H9 (cell line): ENCODE measurements around the gene SESN2. TPM values are rescaled to one million over a fixed set of nuclear protein-coding genes. Genes with fewer than 3 reads are reported as not detected.
A peak's percentile ranks its signal among the peaks of the same experiment; 100 is the strongest.

Experiments
- DNase-seq: peaks from one replicate; pipeline ENCODE4 v3.0.0-alpha.2; 2017
- H2AFZ ChIP-seq: one replicate; pipeline ENCODE4 v1.6.1; 2013; ENCODE audit warnings: mild to moderate bottlenecking, low read length, control low read depth, moderate library complexity
- H2AK5ac ChIP-seq: 2 replicates; pipeline ENCODE4 v1.6.1; 2013; ENCODE audit warnings: low read length, control low read depth, mixed read lengths; ENCODE audit not compliant: insufficient read length
- H2BK120ac ChIP-seq: one replicate; pipeline ENCODE4 v1.6.1; 2013; ENCODE audit warnings: low read depth, mild to moderate bottlenecking, low read length, control low read depth, inconsistent platforms; ENCODE audit not compliant: poor library complexity, severe bottlenecking
- H2BK12ac ChIP-seq: 2 replicates; pipeline ENCODE4 v1.6.1; 2013; ENCODE audit warnings: low read length, control low read depth, mixed read lengths, low read depth; ENCODE audit not compliant: insufficient read length
- H2BK15ac ChIP-seq: 2 replicates; pipeline ENCODE4 v1.6.1; 2013; ENCODE audit warnings: low read depth, low read length, control low read depth
- H2BK20ac ChIP-seq: one replicate; pipeline ENCODE4 v1.6.1; 2013; ENCODE audit warnings: low read depth, mild to moderate bottlenecking, low read length, control low read depth, inconsistent platforms; ENCODE audit not compliant: poor library complexity, severe bottlenecking
- H2BK5ac ChIP-seq: 2 replicates; pipeline ENCODE4 v1.6.1; 2013; ENCODE audit warnings: low read length, control low read depth, mixed read lengths; ENCODE audit not compliant: insufficient read length
- H3K14ac ChIP-seq: 2 replicates; pipeline ENCODE4 v1.6.1; 2013; ENCODE audit warnings: low read length, control low read depth; ENCODE audit not compliant: insufficient read depth
- H3K18ac ChIP-seq: 2 replicates; pipeline ENCODE4 v1.6.1; 2013; ENCODE audit warnings: low read depth, mild to moderate bottlenecking, mixed read lengths, low read length, control low read depth; ENCODE audit not compliant: insufficient read length
- H3K23ac ChIP-seq: 2 replicates; pipeline ENCODE4 v1.6.1; 2013; ENCODE audit warnings: low read length, control low read depth, mixed read lengths, low read depth; ENCODE audit not compliant: insufficient read length
- H3K23me2 ChIP-seq: 2 replicates; pipeline ENCODE4 v1.6.1; 2013; ENCODE audit warnings: low read depth, mild to moderate bottlenecking, mixed read lengths, low read length, control low read depth; ENCODE audit not compliant: insufficient read length, poor library complexity, severe bottlenecking
- H3K27ac ChIP-seq: 2 replicates; pipeline ENCODE4 v1.5.1; 2013; ENCODE audit warnings: low read length, control low read depth, mixed read lengths, low read depth; ENCODE audit not compliant: insufficient read length
- H3K27me3 ChIP-seq: 2 replicates; pipeline ENCODE4 v1.6.1; 2013; ENCODE audit warnings: low read length, control low read depth, inconsistent platforms; ENCODE audit not compliant: insufficient read depth
- H3K4ac ChIP-seq: 2 replicates; pipeline ENCODE4 v1.6.1; 2013; ENCODE audit warnings: low read depth, mild to moderate bottlenecking, control low read depth, inconsistent platforms, low read length, moderate library complexity
- H3K4me1 ChIP-seq: 2 replicates; pipeline ENCODE4 v1.6.1; 2013; ENCODE audit warnings: low read length, control low read depth, inconsistent platforms; ENCODE audit not compliant: insufficient read depth
- H3K4me2 ChIP-seq: 2 replicates; pipeline ENCODE4 v1.6.1; 2013; ENCODE audit warnings: low read length, control low read depth, mixed read lengths; ENCODE audit not compliant: insufficient read length, insufficient read depth
- H3K56ac ChIP-seq: 2 replicates; pipeline ENCODE4 v1.6.1; 2013; ENCODE audit warnings: low read depth, mild to moderate bottlenecking, mixed read lengths, low read length, control low read depth; ENCODE audit not compliant: insufficient read length
- H3K79me1 ChIP-seq: 2 replicates; pipeline ENCODE4 v1.6.1; 2013; ENCODE audit warnings: low read depth, mild to moderate bottlenecking, moderate library complexity, low read length, control low read depth, inconsistent platforms; ENCODE audit not compliant: insufficient read depth, poor library complexity, severe bottlenecking
- H3K79me2 ChIP-seq: 2 replicates; pipeline ENCODE4 v1.6.1; 2013; ENCODE audit warnings: low read length, control low read depth, inconsistent platforms; ENCODE audit not compliant: insufficient read depth
- H3K9ac ChIP-seq: 2 replicates; pipeline ENCODE4 v1.6.1; 2013; ENCODE audit warnings: low read length, control low read depth, mixed read lengths; ENCODE audit not compliant: insufficient read length; ENCODE audit errors: extremely low read depth
- H3K9me3 ChIP-seq: one replicate; pipeline ENCODE4 v1.6.1; 2013; ENCODE audit warnings: low read depth, low read length, inconsistent platforms; ENCODE audit not compliant: control insufficient read depth
- H3T11ph ChIP-seq: one replicate; pipeline ENCODE4 v1.6.1; 2013; ENCODE audit warnings: mild to moderate bottlenecking, low read length, control low read depth, inconsistent platforms
- H4K20me1 ChIP-seq: one replicate; pipeline ENCODE4 v1.6.1; 2013; ENCODE audit not compliant: control insufficient read depth, insufficient read length, insufficient read depth
- H4K5ac ChIP-seq: 2 replicates; pipeline ENCODE4 v1.6.1; 2013; ENCODE audit warnings: low read depth, mild to moderate bottlenecking, mixed read lengths, low read length, control low read depth; ENCODE audit not compliant: insufficient read length
- H4K8ac ChIP-seq: replicated peaks from 2 replicates; pipeline ENCODE4 v1.6.1; 2013; ENCODE audit warnings: low read length, control low read depth, mixed read lengths, low read depth; ENCODE audit not compliant: insufficient read length
- H4K91ac ChIP-seq: 2 replicates; pipeline ENCODE4 v1.6.1; 2013; ENCODE audit warnings: low read depth, mild to moderate bottlenecking, moderate library complexity, mixed read lengths, low read length, control low read depth; ENCODE audit not compliant: insufficient read length
- H3K27ac Mint-ChIP-seq, 3 experiments: 2 replicates in 2 of 3; 3 replicates in 1 of 3; pipeline ENCODE4 v1.8.0; 2020 to 2021; ENCODE audit warnings: mixed read lengths in 3 of 3, mild to moderate bottlenecking in 1 of 3, moderate library complexity in 1 of 3
- H3K27me3 Mint-ChIP-seq: 2 replicates; pipeline ENCODE4 v1.8.0; 2021; ENCODE audit warnings: low read depth, mild to moderate bottlenecking, moderate library complexity, mixed read lengths
- H3K36me3 Mint-ChIP-seq, 3 experiments: 2 replicates in 2 of 3; 3 replicates in 1 of 3; pipeline ENCODE4 v1.8.0; 2020 to 2021; ENCODE audit warnings: low read depth in 3 of 3, mixed read lengths in 3 of 3; ENCODE audit not compliant: insufficient read depth in 1 of 3
- H3K4me1 Mint-ChIP-seq, 2 experiments: 2 replicates each; pipeline ENCODE4 v1.8.0; 2020; ENCODE audit warnings: mixed read lengths in 2 of 2
- H3K4me3 Mint-ChIP-seq, 2 experiments: 2 replicates in 1 of 2; 3 replicates in 1 of 2; pipeline ENCODE4 v1.8.0; 2020 to 2021; ENCODE audit warnings: mild to moderate bottlenecking in 2 of 2, mixed read lengths in 2 of 2, moderate library complexity in 1 of 2
- H3K9me3 Mint-ChIP-seq, 2 experiments: 2 replicates in 1 of 2; 3 replicates in 1 of 2; pipeline ENCODE4 v1.8.0; 2020; ENCODE audit warnings: mild to moderate bottlenecking in 2 of 2, mixed read lengths in 2 of 2, moderate library complexity in 1 of 2
- WGBS: extraction: QIAGEN DNeasy Blood & Tissue Kit; methylation state at CpG from one replicate; pipeline ENCODE4 v1.1.7; 2013; ENCODE audit warnings: missing lambda C conversion rate, low lambda C conversion rate, mixed read lengths; ENCODE audit not compliant: insufficient read length; ENCODE audit errors: extremely low coverage; 5-methylcytosine and 5-hydroxymethylcytosine counted together
- total RNA-seq: library from RNA; stranded (reverse); gene quantifications from 2 replicates; pipeline ENCODE4 v1.2.1, GENCODE V29; 2021
- TF ChIP-seq, protein P1 (sequence below): fragments of 200-600 bp; sonication (generic); conservative IDR thresholded peaks from 3 replicates; pipeline ENCODE4 v1.8.0; 2021; ENCODE audit warnings: antibody characterized with exemption, mild to moderate bottlenecking

The SESN2 gene
- total RNA-seq, 1 experiment from 2014 or later = 24.6 TPM

DNA sequence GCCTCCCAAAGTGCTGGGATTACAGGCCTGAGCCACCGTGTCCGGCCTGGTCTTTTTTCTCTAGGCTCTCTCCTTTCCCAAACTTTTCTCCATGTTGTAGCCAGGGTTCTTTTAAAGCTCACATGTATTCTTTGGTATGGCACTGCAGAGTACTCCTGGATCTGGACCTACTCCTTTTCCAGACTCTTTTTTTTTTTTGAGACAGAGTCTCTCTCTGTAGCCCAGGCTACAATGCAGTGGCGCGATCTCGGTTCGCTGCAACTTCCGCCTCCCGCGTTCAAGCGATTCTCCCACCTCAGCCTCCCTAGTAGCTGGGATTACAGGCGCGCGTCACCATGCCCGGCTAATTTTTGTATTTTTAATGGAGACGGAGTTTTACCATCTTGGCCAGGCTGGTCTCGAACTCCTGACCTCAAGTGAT, 68.9 kb downstream of the SESN2 start:
- Mint-ChIP-seq H3K27me3 (no peaks in the 10 kb centered on the region), H3K27ac (peak overlapping the region; percentile 88 to 99 (median 99); a peak in 5 of 7 replicates), H3K4me3 (peak overlapping the region; percentile 89 to 92), H3K36me3 (peaks cover 3 to 24% (median 21%) of the 10 kb centered on the region in 3 experiments; a peak in 5 of 7 replicates), H3K9me3 (no peaks in the 10 kb centered on the region; a peak in 1 of 5 replicates), H3K4me1 (peaks cover 4 to 6% of the 10 kb centered on the region in 2 experiments; a peak in 3 of 4 replicates)
- Histone ChIP-seq H4K8ac (no peak overlapping the region), H3K18ac (peak overlapping the region; percentile 79), H4K5ac (no peak overlapping the region), H2BK12ac (no peak overlapping the region), H3K4me1 (no peaks in the 10 kb centered on the region; the same call in 1 of the 2 replicates), H2BK15ac (no peak overlapping the region), H3K23me2 (no peaks in the 10 kb centered on the region), H4K20me1 (no peaks in the 10 kb centered on the region), H3K9me3 (no peaks in the 10 kb centered on the region), H3K56ac (no peak overlapping the region), H3K4ac (no peak overlapping the region; the same call in 1 of the 2 replicates), H3K79me1 (peaks cover 3% of the 10 kb centered on the region), H3K27ac (no peak overlapping the region), H2BK20ac (no peak overlapping the region), H3K14ac (no peak overlapping the region), H3K4me2 (no peak overlapping the region), H2BK5ac (no peak overlapping the region), H2BK120ac (no peak overlapping the region), H4K91ac (no peak overlapping the region), H3K27me3 (no peaks in the 10 kb centered on the region), H2AK5ac (no peak overlapping the region), H3K23ac (no peak overlapping the region), H3K9ac (no peak overlapping the region), H3T11ph (no peak overlapping the region), H2AFZ (no peak overlapping the region), H3K79me2 (no peaks in the 10 kb centered on the region)
- DNase-seq = no peak
- TF ChIP-seq, protein P1, sequence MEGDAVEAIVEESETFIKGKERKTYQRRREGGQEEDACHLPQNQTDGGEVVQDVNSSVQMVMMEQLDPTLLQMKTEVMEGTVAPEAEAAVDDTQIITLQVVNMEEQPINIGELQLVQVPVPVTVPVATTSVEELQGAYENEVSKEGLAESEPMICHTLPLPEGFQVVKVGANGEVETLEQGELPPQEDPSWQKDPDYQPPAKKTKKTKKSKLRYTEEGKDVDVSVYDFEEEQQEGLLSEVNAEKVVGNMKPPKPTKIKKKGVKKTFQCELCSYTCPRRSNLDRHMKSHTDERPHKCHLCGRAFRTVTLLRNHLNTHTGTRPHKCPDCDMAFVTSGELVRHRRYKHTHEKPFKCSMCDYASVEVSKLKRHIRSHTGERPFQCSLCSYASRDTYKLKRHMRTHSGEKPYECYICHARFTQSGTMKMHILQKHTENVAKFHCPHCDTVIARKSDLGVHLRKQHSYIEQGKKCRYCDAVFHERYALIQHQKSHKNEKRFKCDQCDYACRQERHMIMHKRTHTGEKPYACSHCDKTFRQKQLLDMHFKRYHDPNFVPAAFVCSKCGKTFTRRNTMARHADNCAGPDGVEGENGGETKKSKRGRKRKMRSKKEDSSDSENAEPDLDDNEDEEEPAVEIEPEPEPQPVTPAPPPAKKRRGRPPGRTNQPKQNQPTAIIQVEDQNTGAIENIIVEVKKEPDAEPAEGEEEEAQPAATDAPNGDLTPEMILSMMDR = no peak
- WGBS = no CpG with 5 or more reads among the region's 16 CpGs
